HEK293 (cell line): ENCODE data around the gene ZNF425.

Source experiments
- BCL11A ChIP-seq: fragments of 450-650 bp; formaldehyde crosslinking; IDR thresholded peaks from 2 replicates; pipeline ENCODE4 v1.5.1; 2016; ENCODE audit warnings: low read depth, missing biosample characterization, missing genetic modification characterization
- BCL11B ChIP-seq: fragments of 450-650 bp; formaldehyde crosslinking; IDR thresholded peaks from 2 replicates; pipeline ENCODE4 v1.5.1; 2016; ENCODE audit warnings: low read depth, missing biosample characterization, missing genetic modification characterization
- IKZF3 ChIP-seq: fragments of 450-650 bp; IDR thresholded peaks from 2 replicates; pipeline ENCODE4 v1.5.0; 2018; ENCODE audit warnings: missing biosample characterization, mild to moderate bottlenecking, missing genetic modification characterization, moderate library complexity
- KLF1 ChIP-seq: fragments of 450-650 bp; formaldehyde crosslinking; IDR thresholded peaks from 2 replicates; pipeline ENCODE4 v1.5.1; 2016; ENCODE audit warnings: missing biosample characterization, missing genetic modification characterization
- KLF7 ChIP-seq: fragments of 450-650 bp; formaldehyde crosslinking; IDR thresholded peaks from 2 replicates; pipeline ENCODE4 v1.5.1; 2016; ENCODE audit warnings: missing biosample characterization, missing genetic modification characterization, borderline replicate concordance
- PBX3 ChIP-seq: sonication (generic); formaldehyde crosslinking; IDR thresholded peaks from 2 replicates; pipeline ENCODE4 v1.8.1; 2022; ENCODE audit warnings: mild to moderate bottlenecking, moderate library complexity, missing genetic modification reagents
- PRDM1 ChIP-seq: fragments of 450-650 bp; formaldehyde crosslinking; IDR thresholded peaks from 2 replicates; pipeline ENCODE4; 2016; ENCODE audit warnings: missing biosample characterization, missing genetic modification characterization
- PRDM4 ChIP-seq: fragments of 450-650 bp; formaldehyde crosslinking; IDR thresholded peaks from 2 replicates; pipeline ENCODE4 v1.5.1; 2017; ENCODE audit warnings: missing biosample characterization, missing genetic modification characterization
- REST ChIP-seq: fragments of 450-650 bp; formaldehyde crosslinking; IDR thresholded peaks from 2 replicates; pipeline ENCODE4 v1.5.1; 2016; ENCODE audit warnings: missing biosample characterization, missing genetic modification characterization
- TRIM28 ChIP-seq: IDR thresholded peaks from 2 replicates; pipeline ENCODE4 v1.6.1; 2011; ENCODE audit warnings: low read length, control low read depth, borderline replicate concordance
- ZBTB1 ChIP-seq: fragments of 450-650 bp; formaldehyde crosslinking; IDR thresholded peaks from 2 replicates; pipeline ENCODE4 v1.5.1; 2016; ENCODE audit warnings: missing biosample characterization, missing genetic modification characterization
- ZBTB6 ChIP-seq: fragments of 450-650 bp; formaldehyde crosslinking; IDR thresholded peaks from 2 replicates; pipeline ENCODE4 v1.5.1; 2017; ENCODE audit warnings: missing biosample characterization, missing genetic modification characterization
- ZEB2 ChIP-seq: fragments of 450-650 bp; formaldehyde crosslinking; IDR thresholded peaks from 2 replicates; pipeline ENCODE4 v1.5.1; 2016; ENCODE audit warnings: missing biosample characterization, missing genetic modification characterization
- ZFP37 ChIP-seq: fragments of 450-650 bp; formaldehyde crosslinking; IDR thresholded peaks from 2 replicates; pipeline ENCODE4 v1.5.1; 2016; ENCODE audit warnings: missing biosample characterization, missing genetic modification characterization
- ZNF114 ChIP-seq: fragments of 450-650 bp; formaldehyde crosslinking; IDR thresholded peaks from 2 replicates; pipeline ENCODE4 v1.5.0; 2017; ENCODE audit warnings: missing biosample characterization, missing genetic modification characterization
- ZNF16 ChIP-seq: fragments of 450-650 bp; formaldehyde crosslinking; IDR thresholded peaks from 2 replicates; pipeline ENCODE4 v1.5.1; 2016; ENCODE audit warnings: low read depth, missing biosample characterization, missing genetic modification characterization
- ZNF18 ChIP-seq: fragments of 450-650 bp; formaldehyde crosslinking; IDR thresholded peaks from 2 replicates; pipeline ENCODE4 v1.5.1; 2016; ENCODE audit warnings: missing biosample characterization, missing genetic modification characterization
- ZNF2 ChIP-seq: fragments of 450-650 bp; formaldehyde crosslinking; IDR thresholded peaks from 2 replicates; pipeline ENCODE4 v1.5.1; 2016; ENCODE audit warnings: missing biosample characterization, missing genetic modification characterization
- ZNF202 ChIP-seq: fragments of 450-650 bp; formaldehyde crosslinking; IDR thresholded peaks from 2 replicates; pipeline ENCODE4 v1.5.1; 2016; ENCODE audit warnings: missing biosample characterization, missing genetic modification characterization, borderline replicate concordance
- ZNF223 ChIP-seq: fragments of 450-650 bp; formaldehyde crosslinking; IDR thresholded peaks from 2 replicates; pipeline ENCODE4 v1.5.1; 2016; ENCODE audit warnings: missing biosample characterization, missing genetic modification characterization
- ZNF513 ChIP-seq: fragments of 450-650 bp; IDR thresholded peaks from 2 replicates; pipeline ENCODE4 v1.5.1; 2018; ENCODE audit warnings: missing biosample characterization, missing genetic modification characterization
- ZNF639 ChIP-seq: fragments of 450-650 bp; formaldehyde crosslinking; IDR thresholded peaks from 2 replicates; pipeline ENCODE4 v1.5.1; 2016; ENCODE audit warnings: missing biosample characterization, missing genetic modification characterization
- ZNF777 ChIP-seq: fragments of 450-650 bp; formaldehyde crosslinking; IDR thresholded peaks from 2 replicates; pipeline ENCODE4 v1.5.1; 2017; ENCODE audit warnings: missing biosample characterization, missing genetic modification characterization, borderline replicate concordance
- ZNF792 ChIP-seq: fragments of 450-650 bp; formaldehyde crosslinking; IDR thresholded peaks from 2 replicates; pipeline ENCODE4 v1.5.1; 2016; ENCODE audit warnings: missing biosample characterization, missing genetic modification characterization
- ZNF843 ChIP-seq: fragments of 450-650 bp; formaldehyde crosslinking; IDR thresholded peaks from 2 replicates; pipeline ENCODE4 v1.5.1; 2016; ENCODE audit warnings: missing biosample characterization, missing genetic modification characterization
- ZSCAN23 ChIP-seq: fragments of 450-650 bp; formaldehyde crosslinking; IDR thresholded peaks from 2 replicates; pipeline ENCODE4 v1.5.1; 2016; ENCODE audit warnings: missing biosample characterization, missing genetic modification characterization

ZNF425 gene

GRCh38 chr7:149125863-149126661 lies at the start of gene ZNF425 (continued):
- TF ChIP-seq ZNF114 (tag by site-specific recombination) (no peak), KLF7 (peak; percentile 41; the same call in 1 of the 2 replicates), ZNF18 (tag by site-specific recombination) (no peak), IKZF3 (tag by site-specific recombination) (peak; percentile 18; the same call in 1 of the 2 replicates), PRDM4 (peak; percentile 17; the same call in 1 of the 2 replicates), PBX3 (CRISPR knock-in tag) (peak; percentile 73), ZBTB1 (0 out of 2 replicates have a peak, but pooled peaks have one; percentile 16), ZNF843 (peak; percentile 72), ZNF792 (tag by site-specific recombination) (peak; percentile 83; the same call in 1 of the 2 replicates), ZNF513 (tag by site-specific recombination) (0 out of 2 replicates have a peak, but pooled peaks have one; percentile 11), ZFP37 (peak; percentile 98), ZSCAN23 (tag by site-specific recombination) (peak; percentile 51; the same call in 1 of the 2 replicates), BCL11A (tag by site-specific recombination) (0 out of 2 replicates have a peak, but pooled peaks have one; percentile 1), TRIM28 (peak; percentile 50; the same call in 1 of the 2 replicates), ZNF2 (peak; percentile 99), ZBTB6 (peak; percentile 76), KLF1 (tag by site-specific recombination) (peak; percentile 46), ZNF202 (tag by site-specific recombination) (no peak), ZNF16 (tag by site-specific recombination) (no peak), ZNF639 (tag by site-specific recombination) (peak; percentile 89), ZNF223 (tag by site-specific recombination) (no peak), ZNF777 (tag by site-specific recombination) (no peak; the same call in 1 of the 2 replicates), REST (peak; percentile 61; the same call in 1 of the 2 replicates), ZEB2 (peak; percentile 98), BCL11B (tag by site-specific recombination) (peak; percentile 84; the same call in 1 of the 2 replicates), PRDM1 (tag by site-specific recombination) (0 out of 2 replicates have a peak, but pooled peaks have one; percentile 13)
